ENCODE measurements around the gene MIB1. TPM values are rescaled to one million over a fixed set of nuclear protein-coding genes. Genes with fewer than 3 reads are reported as not detected.

MIB1 gene
- total RNA-seq, 1 experiment from 2014 or later, result 48.8 TPM

DNA sequence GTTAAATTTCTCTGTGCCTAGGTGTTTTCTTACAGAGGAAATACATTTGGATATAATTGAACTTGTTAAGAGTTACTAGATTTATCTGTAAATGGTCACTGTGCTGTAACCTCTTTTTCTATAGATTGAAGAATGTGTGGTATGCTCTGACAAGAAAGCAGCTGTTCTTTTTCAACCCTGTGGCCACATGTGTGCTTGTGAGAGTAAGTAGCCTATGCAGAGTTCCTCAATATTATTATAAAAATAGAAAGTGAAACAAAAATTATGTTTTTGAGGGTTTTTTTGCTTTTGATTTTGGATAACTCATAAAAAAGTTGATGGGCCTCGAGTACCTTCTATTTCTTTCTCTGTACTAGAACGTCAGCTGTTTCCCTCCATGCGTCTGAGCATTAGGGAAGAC, 112.4 kb downstream of the MIB1 start:
- Histone ChIP-seq H3K79me1 (ENCODE audit: insufficient read depth, low read depth, low read length, poor library complexity, severe bottlenecking) (no peaks in the 10 kb centered on the region), H3K18ac (ENCODE audit: insufficient read length, low read depth, low read length) (no peak overlapping the region), H2AFZ (ENCODE audit: low read length) (no peak overlapping the region), H3K14ac (ENCODE audit: insufficient read depth, low read length) (no peak overlapping the region), H2BK12ac (ENCODE audit: insufficient read length, low read depth, low read length) (no peak overlapping the region), H2BK5ac (ENCODE audit: insufficient read length, low read length) (no peak overlapping the region), H4K20me1 (ENCODE audit: control insufficient read depth, insufficient read depth, insufficient read length) (no peaks in the 10 kb centered on the region), H3K9ac (ENCODE audit: extremely low read depth, insufficient read length, low read length) (no peak overlapping the region), H3K56ac (ENCODE audit: insufficient read length, low read depth, low read length) (no peak overlapping the region), H3K27me3 (ENCODE audit: insufficient read depth, low read length) (no peaks in the 10 kb centered on the region), H3K4me2 (ENCODE audit: insufficient read depth, insufficient read length, low read length) (no peak overlapping the region), H4K8ac (replicated peaks; ENCODE audit: insufficient read length, low read depth, low read length) (no peak overlapping the region), H3K23ac (ENCODE audit: insufficient read length, low read depth, low read length) (no peak overlapping the region), H4K5ac (ENCODE audit: insufficient read length, low read depth, low read length) (no peak overlapping the region), H3K4me1 (ENCODE audit: insufficient read depth, low read length) (no peaks in the 10 kb centered on the region), H3K79me2 (ENCODE audit: insufficient read depth, low read length) (no peaks in the 10 kb centered on the region), H2AK5ac (ENCODE audit: insufficient read length, low read length) (no peak overlapping the region), H3K27ac (ENCODE audit: insufficient read length, low read depth, low read length) (no peak overlapping the region), H2BK15ac (ENCODE audit: low read depth, low read length) (no peak overlapping the region), H3K9me3 (ENCODE audit: control insufficient read depth, low read depth, low read length) (no peaks in the 10 kb centered on the region), H2BK120ac (ENCODE audit: low read depth, low read length, poor library complexity, severe bottlenecking) (no peak overlapping the region), H2BK20ac (ENCODE audit: low read depth, low read length, poor library complexity, severe bottlenecking) (no peak overlapping the region), H3T11ph (ENCODE audit: low read length) (no peak overlapping the region), H3K4ac (ENCODE audit: low read depth, low read length) (no peak overlapping the region), H3K23me2 (ENCODE audit: insufficient read length, low read depth, low read length, poor library complexity, severe bottlenecking) (no peaks in the 10 kb centered on the region), H4K91ac (ENCODE audit: insufficient read length, low read depth, low read length) (no peak overlapping the region)
- Mint-ChIP-seq H3K4me3 (no peak overlapping the region), H3K9me3 (no peaks in the 10 kb centered on the region), H3K27ac (no peak overlapping the region), H3K27me3 (ENCODE audit: low read depth) (no peaks in the 10 kb centered on the region), H3K36me3 (ENCODE audit: insufficient read depth in 1 of 3, low read depth in 3 of 3) (peaks cover 6 to 30% (median 30%) of the 10 kb centered on the region in 3 experiments), H3K4me1 (peaks cover 2 to 3% of the 10 kb centered on the region in 2 experiments; a peak in 2 of 4 replicates)
- DNase-seq, result no peak
- TF ChIP-seq CTCF (conservative IDR thresholded peaks at IDR 0.05), result no peak
- WGBS (ENCODE audit: extremely low coverage, insufficient read length, low lambda C conversion rate), result no CpG with 5 or more reads among the region's 3 CpGs

All from H9 (cell line).